GM23248 (cell line): ENCODE measurements around the gene ARL3.

ENCODE experiments used
- EZH2 ChIP-seq: fragments of 200-600 bp; sonication (generic); IDR thresholded peaks from 2 replicates; pipeline ENCODE4 v1.6.1; 2018; ENCODE audit warnings: antibody characterized with exemption, mild to moderate bottlenecking; ENCODE audit not compliant: insufficient read depth, poor library complexity, severe bottlenecking
- EZH2phosphoT487 ChIP-seq: fragments of 200-600 bp; sonication (generic); IDR thresholded peaks from 2 replicates; pipeline ENCODE4 v1.6.1; 2018; ENCODE audit warnings: antibody characterized with exemption, moderate library complexity, mild to moderate bottlenecking, low read depth; ENCODE audit not compliant: insufficient read depth

- TF ChIP-seq EZH2 = no peak
- TF ChIP-seq EZH2phosphoT487 = no peak
These were observed 79.5 kb downstream of the ARL3 start for GRCh38 chr10:102634686-102635085.
